ENCODE measurements around the gene CYGB. TPM values are rescaled to one million over a fixed set of nuclear protein-coding genes. Genes with fewer than 3 reads are reported as not detected.

Gene CYGB
- total and polyA plus RNA-seq, 2 of the 13 experiments (the other 11 are each of a cell fraction or from before 2014, with no cell fraction given), result 18.9 to 27.1 TPM

DNA sequence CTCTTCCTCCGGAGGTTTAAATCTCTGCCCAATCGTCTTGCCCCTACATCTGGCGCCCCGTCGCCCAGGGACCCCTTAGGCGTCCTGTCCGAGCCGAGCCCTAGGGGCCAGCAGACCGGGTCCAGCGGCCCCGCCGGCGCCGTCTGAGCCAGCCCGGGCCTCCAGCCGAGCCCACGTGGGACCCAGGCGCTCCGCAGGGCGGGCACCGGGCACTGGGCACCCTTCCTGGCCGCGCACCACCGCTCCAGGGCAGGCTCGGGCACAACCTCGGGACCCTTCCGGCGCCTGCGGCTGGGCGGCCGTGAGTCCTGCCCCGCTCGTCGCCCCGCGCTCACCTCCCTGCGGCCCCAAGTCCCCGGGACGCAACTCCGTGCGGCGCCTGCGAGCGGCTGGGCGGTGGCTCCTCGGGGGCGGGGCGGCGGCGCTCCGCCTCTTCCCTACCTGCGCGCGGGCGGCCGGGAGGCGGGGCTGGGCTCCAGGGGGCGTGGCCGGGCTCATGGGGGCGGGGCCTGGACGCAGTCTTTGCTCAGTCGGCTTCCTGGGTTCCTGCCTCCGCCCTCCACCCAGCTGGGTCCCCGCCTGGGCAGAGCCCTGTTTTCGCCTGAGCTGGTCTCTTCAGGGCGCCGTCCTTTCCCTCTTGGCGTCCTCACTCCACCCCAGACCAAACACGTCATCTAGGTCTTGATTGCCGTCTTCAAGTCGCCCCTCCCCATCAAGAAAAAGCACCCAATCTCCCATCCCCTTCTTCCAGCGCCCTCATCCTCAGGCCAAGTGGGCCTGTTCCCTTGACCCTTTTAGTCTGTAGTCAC, 36.3 kb downstream of the CYGB start, which contains the start of gene RHBDF2 (continued):
- TF ChIP-seq, protein P1, sequence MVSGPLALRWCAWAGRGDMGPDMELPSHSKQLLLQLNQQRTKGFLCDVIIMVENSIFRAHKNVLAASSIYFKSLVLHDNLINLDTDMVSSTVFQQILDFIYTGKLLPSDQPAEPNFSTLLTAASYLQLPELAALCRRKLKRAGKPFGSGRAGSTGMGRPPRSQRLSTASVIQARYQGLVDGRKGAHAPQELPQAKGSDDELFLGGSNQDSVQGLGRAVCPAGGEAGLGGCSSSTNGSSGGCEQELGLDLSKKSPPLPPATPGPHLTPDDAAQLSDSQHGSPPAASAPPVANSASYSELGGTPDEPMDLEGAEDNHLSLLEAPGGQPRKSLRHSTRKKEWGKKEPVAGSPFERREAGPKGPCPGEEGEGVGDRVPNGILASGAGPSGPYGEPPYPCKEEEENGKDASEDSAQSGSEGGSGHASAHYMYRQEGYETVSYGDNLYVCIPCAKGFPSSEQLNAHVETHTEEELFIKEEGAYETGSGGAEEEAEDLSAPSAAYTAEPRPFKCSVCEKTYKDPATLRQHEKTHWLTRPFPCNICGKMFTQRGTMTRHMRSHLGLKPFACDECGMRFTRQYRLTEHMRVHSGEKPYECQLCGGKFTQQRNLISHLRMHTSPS (CRISPR knock-in tag; IDR thresholded peaks at IDR 0.05; ENCODE audit: low read depth), result no peak
- TF ChIP-seq, protein P2, sequence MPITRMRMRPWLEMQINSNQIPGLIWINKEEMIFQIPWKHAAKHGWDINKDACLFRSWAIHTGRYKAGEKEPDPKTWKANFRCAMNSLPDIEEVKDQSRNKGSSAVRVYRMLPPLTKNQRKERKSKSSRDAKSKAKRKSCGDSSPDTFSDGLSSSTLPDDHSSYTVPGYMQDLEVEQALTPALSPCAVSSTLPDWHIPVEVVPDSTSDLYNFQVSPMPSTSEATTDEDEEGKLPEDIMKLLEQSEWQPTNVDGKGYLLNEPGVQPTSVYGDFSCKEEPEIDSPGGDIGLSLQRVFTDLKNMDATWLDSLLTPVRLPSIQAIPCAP (CRISPR knock-in tag; IDR thresholded peaks at IDR 0.05; ENCODE audit: low read depth), result no peak
- TF ChIP-seq SRF (IDR thresholded peaks at IDR 0.05; ENCODE audit: low read depth, low read length), result no peak
- no peak for TF ChIP-seq SIX1 (CRISPR knock-in tag; IDR thresholded peaks at IDR 0.05; ENCODE audit: borderline replicate concordance)
- no peak for TF ChIP-seq HMG20B (CRISPR knock-in tag; conservative IDR thresholded peaks at IDR 0.05)
- no peak for TF ChIP-seq ZNF557 (CRISPR knock-in tag; IDR thresholded peaks at IDR 0.05)
- TF ChIP-seq ZNF260 (CRISPR knock-in tag; IDR thresholded peaks at IDR 0.05; ENCODE audit: borderline replicate concordance, low read depth), result no peak
- TF ChIP-seq ZNF605 (CRISPR knock-in tag; IDR thresholded peaks at IDR 0.05), result peak; percentile 65
- peak; percentile 66 to 94; a peak in 3 of 4 replicates for TF ChIP-seq POLR2A (IDR thresholded peaks at IDR 0.05; ENCODE audit: insufficient read depth in 1 of 2, low read depth in 2 of 2, low read length in 2 of 2)
- no peak for TF ChIP-seq RCOR2 (CRISPR knock-in tag; IDR thresholded peaks at IDR 0.05)
- peak; percentile 72; the same call in 1 of the 2 replicates for TF ChIP-seq ZNF891 (CRISPR knock-in tag; IDR thresholded peaks at IDR 0.05)
- no peak for TF ChIP-seq ZBTB1 (CRISPR knock-in tag; IDR thresholded peaks at IDR 0.05; ENCODE audit: borderline replicate concordance)
- TF ChIP-seq, protein P3, sequence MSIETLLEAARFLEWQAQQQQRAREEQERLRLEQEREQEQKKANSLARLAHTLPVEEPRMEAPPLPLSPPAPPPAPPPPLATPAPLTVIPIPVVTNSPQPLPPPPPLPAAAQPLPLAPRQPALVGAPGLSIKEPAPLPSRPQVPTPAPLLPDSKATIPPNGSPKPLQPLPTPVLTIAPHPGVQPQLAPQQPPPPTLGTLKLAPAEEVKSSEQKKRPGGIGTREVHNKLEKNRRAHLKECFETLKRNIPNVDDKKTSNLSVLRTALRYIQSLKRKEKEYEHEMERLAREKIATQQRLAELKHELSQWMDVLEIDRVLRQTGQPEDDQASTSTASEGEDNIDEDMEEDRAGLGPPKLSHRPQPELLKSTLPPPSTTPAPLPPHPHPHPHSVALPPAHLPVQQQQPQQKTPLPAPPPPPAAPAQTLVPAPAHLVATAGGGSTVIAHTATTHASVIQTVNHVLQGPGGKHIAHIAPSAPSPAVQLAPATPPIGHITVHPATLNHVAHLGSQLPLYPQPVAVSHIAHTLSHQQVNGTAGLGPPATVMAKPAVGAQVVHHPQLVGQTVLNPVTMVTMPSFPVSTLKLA (IDR thresholded peaks at IDR 0.05), result no peak
- TF ChIP-seq ZNF569 (CRISPR knock-in tag; IDR thresholded peaks at IDR 0.05; ENCODE audit: borderline replicate concordance), result no peak
- TF ChIP-seq ZFP82 (CRISPR knock-in tag; IDR thresholded peaks at IDR 0.05; ENCODE audit: borderline replicate concordance), result peak; percentile 98; the same call in 1 of the 2 replicates
- no peak for TF ChIP-seq GATAD1 (CRISPR knock-in tag; IDR thresholded peaks at IDR 0.05)
- peak; percentile 14; the same call in 1 of the 2 replicates for TF ChIP-seq BCL6 (CRISPR knock-in tag; IDR thresholded peaks at IDR 0.05)
- TF ChIP-seq ZNF816 (CRISPR knock-in tag; IDR thresholded peaks at IDR 0.05; ENCODE audit: borderline replicate concordance), result peak; percentile 92
- no peak for TF ChIP-seq ZNF431 (CRISPR knock-in tag; IDR thresholded peaks at IDR 0.05; ENCODE audit: borderline replicate concordance, low read depth)
- no peak for TF ChIP-seq MED13 (CRISPR knock-in tag; IDR thresholded peaks at IDR 0.05)
- TF ChIP-seq, protein P4, sequence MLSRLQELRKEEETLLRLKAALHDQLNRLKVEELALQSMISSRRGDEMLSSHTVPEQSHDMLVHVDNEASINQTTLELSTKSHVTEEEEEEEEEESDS (CRISPR knock-in tag; IDR thresholded peaks at IDR 0.05; ENCODE audit: borderline replicate concordance), result no peak
- no peak for TF ChIP-seq AGO1 (IDR thresholded peaks at IDR 0.05; ENCODE audit: low read depth, low read length, poor library complexity, severe bottlenecking)
- TF ChIP-seq HNRNPH1 (optimal IDR thresholded peaks at IDR 0.05; ENCODE audit: low read depth, low read length), result no peak
- TF ChIP-seq RAD51 (IDR thresholded peaks at IDR 0.05; ENCODE audit: borderline replicate concordance), result no peak
- peak; percentile 68 for TF ChIP-seq SKI (IDR thresholded peaks at IDR 0.05; ENCODE audit: partially characterized antibody)
- no peak; the same call in 1 of the 2 replicates for TF ChIP-seq ZNF761 (CRISPR knock-in tag; conservative IDR thresholded peaks at IDR 0.05)
